ENCODE data around the gene GALNT8. TPM values are rescaled to one million over a fixed set of nuclear protein-coding genes. Genes with fewer than 3 reads are reported as not detected.

The GALNT8 gene
- total RNA-seq, 1 donor from 2014 or later = 1.5 TPM

- intact Hi-C loops (cut with micrococcal nuclease) = no loop called here
- no peak for DNase-seq
Observed at GRCh38 chr12:4796694-4797482, 76.7 kb downstream of the GALNT8 start.

GRCh38 chr12:4800555-4800954, 80.4 kb downstream of the GALNT8 start:
- no peaks in the 10 kb centered on the region for H3K36me3 ChIP-seq
- no peak overlapping the region for H3K4me3 ChIP-seq
- H3K27me3 ChIP-seq (ENCODE audit: low read depth) = no peaks in the 10 kb centered on the region
- no peak overlapping the region for H3K27ac ChIP-seq (replicated peaks)
- no peak for DNase-seq
- intact Hi-C loops (cut with micrococcal nuclease) = no loop called here
- H3K9me3 ChIP-seq (replicated peaks) = no peaks in the 10 kb centered on the region
- H3K4me1 ChIP-seq = no peaks in the 10 kb centered on the region
- TF ChIP-seq CTCF (IDR thresholded peaks at IDR 0.05; ENCODE audit: borderline replicate concordance) = no peak

More at GRCh38 chr12:4796694-4797482, 76.7 kb downstream of the GALNT8 start:
- Histone ChIP-seq H3K4me1 (no peaks in the 10 kb centered on the region), H3K36me3 (no peaks in the 10 kb centered on the region), H3K27ac (replicated peaks) (no peak overlapping the region), H3K27me3 (ENCODE audit: low read depth) (no peaks in the 10 kb centered on the region), H3K4me3 (no peak overlapping the region), H3K9me3 (replicated peaks) (peaks cover 6% of the 10 kb centered on the region)
- TF ChIP-seq CTCF (IDR thresholded peaks at IDR 0.05; ENCODE audit: borderline replicate concordance) = no peak

GRCh38 chr12:4802841-4803240, 82.6 kb downstream of the GALNT8 start:
- Histone ChIP-seq H3K36me3 (no peaks in the 10 kb centered on the region), H3K4me1 (no peaks in the 10 kb centered on the region), H3K27me3 (ENCODE audit: low read depth) (peaks cover 15% of the 10 kb centered on the region), H3K4me3 (no peak overlapping the region), H3K9me3 (replicated peaks) (no peaks in the 10 kb centered on the region), H3K27ac (replicated peaks) (no peak overlapping the region)
- no peak for TF ChIP-seq CTCF (IDR thresholded peaks at IDR 0.05; ENCODE audit: borderline replicate concordance)
- intact Hi-C loops (cut with micrococcal nuclease) = no loop called here
- no peak for DNase-seq

GRCh38 chr12:4806439-4807115, 86.4 kb downstream of the GALNT8 start:
- intact Hi-C loops (cut with micrococcal nuclease) = no loop called here
- no peaks in the 10 kb centered on the region for H3K9me3 ChIP-seq (replicated peaks)
- no peak overlapping the region for H3K27ac ChIP-seq (replicated peaks)
- H3K27me3 ChIP-seq (ENCODE audit: low read depth) = peaks cover 50% of the 10 kb centered on the region
- no peak overlapping the region for H3K4me3 ChIP-seq
- no peaks in the 10 kb centered on the region for H3K36me3 ChIP-seq
- no peak for TF ChIP-seq CTCF (IDR thresholded peaks at IDR 0.05; ENCODE audit: borderline replicate concordance)
- H3K4me1 ChIP-seq = peaks cover 16% of the 10 kb centered on the region
- no peak for DNase-seq

- Histone ChIP-seq H3K9me3 (replicated peaks) (no peaks in the 10 kb centered on the region), H3K27ac (replicated peaks) (no peak overlapping the region), H3K4me3 (no peak overlapping the region), H3K4me1 (peaks cover 16% of the 10 kb centered on the region), H3K27me3 (ENCODE audit: low read depth) (peaks cover 56% of the 10 kb centered on the region), H3K36me3 (no peaks in the 10 kb centered on the region)
- TF ChIP-seq CTCF (IDR thresholded peaks at IDR 0.05; ENCODE audit: borderline replicate concordance) = no peak
- intact Hi-C loops (cut with micrococcal nuclease) = no loop called here
- no peak for DNase-seq
Observed at GRCh38 chr12:4807116-4807783, 87.0 kb downstream of the GALNT8 start.

Data from left ventricle myocardium inferior (tissue), 1 donor.